Measurements from ENCODE around the gene LASP1NB.
"Not testable (repeated sequence)": the region's sequence is repeated elsewhere in the genome, so short reads cannot be mapped to it uniquely, and the experiment has no call there.

The LASP1NB gene

GRCh38 chr17:38899421-38899820, 26.0 kb upstream of the LASP1NB start:
- intact Hi-C loops (cut with micrococcal nuclease), result loop anchor here (2.0 kb wide), 1 partner anchor 17 kb away; no protein-coding TSS in a partner anchor
- no peaks in the 10 kb centered on the region for H3K27me3 Mint-ChIP-seq (ENCODE audit: insufficient read depth)
- no peaks in the 10 kb centered on the region for H3K9me3 Mint-ChIP-seq
- H3K36me3 Mint-ChIP-seq (ENCODE audit: low read depth), result peaks cover 41% of the 10 kb centered on the region
- DNase-seq (ENCODE audit: low spot score), result no peak
- peak overlapping the region; percentile 94 for H3K27ac Mint-ChIP-seq
- H3K4me3 Mint-ChIP-seq, result peak overlapping the region; percentile 74
- peaks cover 53% of the 10 kb centered on the region for H3K4me1 Mint-ChIP-seq (ENCODE audit: low read depth)

- intact Hi-C loops (cut with micrococcal nuclease), result no loop called here
- no peak for DNase-seq (ENCODE audit: low spot score)
- H3K4me1 Mint-ChIP-seq (ENCODE audit: low read depth), result peaks cover 48% of the 10 kb centered on the region
- peak overlapping the region; percentile 26 for H3K4me3 Mint-ChIP-seq
- H3K27me3 Mint-ChIP-seq (ENCODE audit: insufficient read depth), result no peaks in the 10 kb centered on the region
- H3K9me3 Mint-ChIP-seq, result no peaks in the 10 kb centered on the region
- peaks cover 44% of the 10 kb centered on the region for H3K36me3 Mint-ChIP-seq (ENCODE audit: low read depth)
- peak overlapping the region; percentile 78 for H3K27ac Mint-ChIP-seq
Measured at GRCh38 chr17:38900978-38901656, 24.3 kb upstream of the LASP1NB start.

- no peak overlapping the region for H3K4me3 Mint-ChIP-seq
- peaks cover 34% of the 10 kb centered on the region for H3K4me1 Mint-ChIP-seq (ENCODE audit: low read depth)
- no peaks in the 10 kb centered on the region for H3K27me3 Mint-ChIP-seq (ENCODE audit: insufficient read depth)
- H3K27ac Mint-ChIP-seq, result peak overlapping the region; percentile 65
- H3K36me3 Mint-ChIP-seq (ENCODE audit: low read depth), result peaks cover 39% of the 10 kb centered on the region
- no peaks in the 10 kb centered on the region for H3K9me3 Mint-ChIP-seq
- intact Hi-C loops (cut with micrococcal nuclease), result no loop called here
- no peak for DNase-seq (ENCODE audit: low spot score)
Measured at GRCh38 chr17:38903404-38903803, 22.0 kb upstream of the LASP1NB start.

GRCh38 chr17:38904892-38905291, 20.5 kb upstream of the LASP1NB start:
- Mint-ChIP-seq H3K36me3 (ENCODE audit: low read depth) (peaks cover 31% of the 10 kb centered on the region), H3K4me1 (ENCODE audit: low read depth) (peaks cover 20% of the 10 kb centered on the region), H3K27ac (no peak overlapping the region), H3K27me3 (ENCODE audit: insufficient read depth) (no peaks in the 10 kb centered on the region), H3K4me3 (no peak overlapping the region), H3K9me3 (no peaks in the 10 kb centered on the region)
- intact Hi-C loops (cut with micrococcal nuclease), result no loop called here
- no peak for DNase-seq (ENCODE audit: low spot score)

GRCh38 chr17:38905375-38905774, 20.0 kb upstream of the LASP1NB start:
- Mint-ChIP-seq H3K27ac (no peak overlapping the region), H3K36me3 (ENCODE audit: low read depth) (peaks cover 34% of the 10 kb centered on the region), H3K4me1 (ENCODE audit: low read depth) (peaks cover 20% of the 10 kb centered on the region), H3K27me3 (ENCODE audit: insufficient read depth) (no peaks in the 10 kb centered on the region), H3K4me3 (no peak overlapping the region), H3K9me3 (no peaks in the 10 kb centered on the region)
- intact Hi-C loops (cut with micrococcal nuclease), result no loop called here
- no peak for DNase-seq (ENCODE audit: low spot score)

GRCh38 chr17:38906460-38907228, 18.8 kb upstream of the LASP1NB start:
- intact Hi-C loops (cut with micrococcal nuclease), result no loop called here
- no peak for DNase-seq (ENCODE audit: low spot score)
- peaks cover 29% of the 10 kb centered on the region for H3K36me3 Mint-ChIP-seq (ENCODE audit: low read depth)
- H3K4me1 Mint-ChIP-seq (ENCODE audit: low read depth), result peaks cover 11% of the 10 kb centered on the region
- no peaks in the 10 kb centered on the region for H3K27me3 Mint-ChIP-seq (ENCODE audit: insufficient read depth)
- H3K9me3 Mint-ChIP-seq, result no peaks in the 10 kb centered on the region
- H3K4me3 Mint-ChIP-seq, result no peak overlapping the region
- no peak overlapping the region for H3K27ac Mint-ChIP-seq

GRCh38 chr17:38907930-38908675, 17.3 kb upstream of the LASP1NB start:
- Mint-ChIP-seq H3K4me3 (no peak overlapping the region), H3K9me3 (no peaks in the 10 kb centered on the region), H3K27me3 (ENCODE audit: insufficient read depth) (no peaks in the 10 kb centered on the region), H3K27ac (peak overlapping the region; percentile 58), H3K36me3 (ENCODE audit: low read depth) (peaks cover 23% of the 10 kb centered on the region), H3K4me1 (ENCODE audit: low read depth) (peaks cover 8% of the 10 kb centered on the region)
- intact Hi-C loops (cut with micrococcal nuclease), result no loop called here
- no peak for DNase-seq (ENCODE audit: low spot score)

GRCh38 chr17:38908676-38909181, 16.7 kb upstream of the LASP1NB start:
- no peaks in the 10 kb centered on the region for H3K27me3 Mint-ChIP-seq (ENCODE audit: insufficient read depth)
- no peaks in the 10 kb centered on the region for H3K9me3 Mint-ChIP-seq
- intact Hi-C loops (cut with micrococcal nuclease), result no loop called here
- no peak overlapping the region for H3K4me3 Mint-ChIP-seq
- peak overlapping the region; percentile 12 for H3K27ac Mint-ChIP-seq
- peaks cover 20% of the 10 kb centered on the region for H3K36me3 Mint-ChIP-seq (ENCODE audit: low read depth)
- H3K4me1 Mint-ChIP-seq (ENCODE audit: low read depth), result peaks cover 2% of the 10 kb centered on the region
- DNase-seq (ENCODE audit: low spot score), result no peak

- Mint-ChIP-seq H3K4me1 (ENCODE audit: low read depth) (no peaks in the 10 kb centered on the region), H3K36me3 (ENCODE audit: low read depth) (peaks cover 16% of the 10 kb centered on the region), H3K27ac (no peak overlapping the region), H3K4me3 (no peak overlapping the region), H3K9me3 (no peaks in the 10 kb centered on the region), H3K27me3 (ENCODE audit: insufficient read depth) (no peaks in the 10 kb centered on the region)
- intact Hi-C loops (cut with micrococcal nuclease), result no loop called here
- DNase-seq (ENCODE audit: low spot score), result no peak
Measured at GRCh38 chr17:38910325-38910724, 15.1 kb upstream of the LASP1NB start.

- Mint-ChIP-seq H3K27ac (no peak overlapping the region), H3K36me3 (ENCODE audit: low read depth) (peaks cover 14% of the 10 kb centered on the region), H3K27me3 (ENCODE audit: insufficient read depth) (no peaks in the 10 kb centered on the region), H3K4me1 (ENCODE audit: low read depth) (no peaks in the 10 kb centered on the region), H3K9me3 (no peaks in the 10 kb centered on the region), H3K4me3 (no peak overlapping the region)
- intact Hi-C loops (cut with micrococcal nuclease), result no loop called here
- DNase-seq (ENCODE audit: low spot score), result no peak
Measured at GRCh38 chr17:38911081-38911730, 14.2 kb upstream of the LASP1NB start.

- H3K27ac Mint-ChIP-seq, H3K9me3 Mint-ChIP-seq: not testable (repeated sequence)
Measured at GRCh38 chr17:38911731-38912081, 13.7 kb upstream of the LASP1NB start.

GRCh38 chr17:38912221-38912813, 13.1 kb upstream of the LASP1NB start:
- no peak for DNase-seq (ENCODE audit: low spot score)
- peaks cover 18% of the 10 kb centered on the region for H3K36me3 Mint-ChIP-seq (ENCODE audit: low read depth)
- H3K4me3 Mint-ChIP-seq, result no peak overlapping the region
- no peaks in the 10 kb centered on the region for H3K27me3 Mint-ChIP-seq (ENCODE audit: insufficient read depth)
- intact Hi-C loops (cut with micrococcal nuclease), result no loop called here
- H3K9me3 Mint-ChIP-seq, result no peaks in the 10 kb centered on the region
- H3K27ac Mint-ChIP-seq, result peak overlapping the region; percentile 73
- H3K4me1 Mint-ChIP-seq (ENCODE audit: low read depth), result no peaks in the 10 kb centered on the region

More at GRCh38 chr17:38911731-38912081, 13.7 kb upstream of the LASP1NB start:
- intact Hi-C loops (cut with micrococcal nuclease); H3K4me3 Mint-ChIP-seq; H3K4me1 Mint-ChIP-seq (ENCODE audit: low read depth); H3K27me3 Mint-ChIP-seq (ENCODE audit: insufficient read depth); DNase-seq (ENCODE audit: low spot score): not testable (repeated sequence)
- H3K36me3 Mint-ChIP-seq (ENCODE audit: low read depth), result peaks cover 15% of the 10 kb centered on the region

Data from activated T-helper 1 cell treated with anti-CD3 and anti-CD28 coated beads, Interleukin-12 subunit alpha, Interleukin-12 subunit beta, Interleukin-2, Interleukin-4 antibody, amounts not matched to agents 30 ng/mL and 10 ng/mL and 1 ng/mL, durations not matched to agents 14 hours and 24 hours and 36 hours (primary cell).